Measurements from ENCODE around the gene TASP1. TPM values are rescaled to one million over a fixed set of nuclear protein-coding genes. Genes with fewer than 3 reads are reported as not detected.

Gene TASP1
- total and polyA plus RNA-seq, 10 of the 15 experiments (the other 5 are each of a cell fraction or from before 2014, with no cell fraction given): 7.4 to 17.8 (median 10.5) TPM

DNA sequence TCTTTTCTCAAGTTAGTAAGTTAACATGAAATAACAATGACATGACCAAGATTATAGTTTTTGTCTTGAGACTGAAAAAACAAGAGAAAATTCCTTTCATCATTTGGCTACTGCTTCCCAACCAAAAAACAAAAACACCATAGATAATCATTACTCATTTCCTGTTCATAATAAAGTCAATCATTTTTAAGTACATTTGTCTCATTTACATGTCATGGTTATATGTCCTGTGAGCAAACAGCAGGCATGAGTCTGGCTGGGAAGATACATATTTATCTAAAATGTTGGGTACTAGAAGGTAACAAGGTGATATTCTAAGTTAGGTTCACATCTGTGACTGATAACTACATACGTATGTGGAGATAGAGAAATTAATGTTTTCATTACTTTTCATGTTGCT, 237.1 kb downstream of the TASP1 start (continued):
- TF ChIP-seq ZNF384 (IDR thresholded peaks at IDR 0.05; ENCODE audit: borderline replicate concordance, low read depth, low read length) (no peak), SRF (IDR thresholded peaks at IDR 0.05; ENCODE audit: low read depth in 2 of 2, low read length in 2 of 2) (no peak), TCF3 (IDR thresholded peaks at IDR 0.05; ENCODE audit: borderline replicate concordance, insufficient read depth, low read depth, low read length) (no peak), SREBF1 (IDR thresholded peaks at IDR 0.05; ENCODE audit: low read length) (no peak), LARP7 (IDR thresholded peaks at IDR 0.05) (no peak), GATAD2B (conservative IDR thresholded peaks at IDR 0.05; ENCODE audit: low read depth) (no peak), GABPA (IDR thresholded peaks at IDR 0.05; ENCODE audit: low read depth) (no peak)

DNA sequence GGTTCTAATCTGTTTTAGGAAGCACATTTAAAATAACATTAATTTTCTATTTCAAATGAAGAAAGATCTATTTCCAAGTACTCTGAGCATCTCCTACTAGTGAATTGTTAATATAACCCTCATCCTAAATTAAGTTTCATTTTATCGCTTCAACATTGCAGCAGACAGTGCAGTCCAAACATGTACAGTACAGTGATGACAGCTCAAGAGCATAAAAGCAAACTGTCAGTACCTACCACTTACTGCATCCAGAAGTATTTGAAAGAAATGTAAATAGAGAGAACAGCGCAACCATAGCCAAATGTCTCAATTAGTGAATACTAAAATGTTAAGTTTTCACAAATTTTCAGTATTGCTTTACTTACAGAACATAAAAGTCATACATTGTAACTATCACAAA, 238.3 kb downstream of the TASP1 start:
- ChIA-PET POLR2A (interaction anchor here (0.6 kb wide), 1 partner anchor 33 kb away, joined by 3 read pairs; no protein-coding TSS in a partner anchor), RAD21 (ENCODE audit: unreplicated experiment) (interaction anchor here (0.6 kb wide), 1 partner anchor 69 kb away, joined by 3 read pairs; no protein-coding TSS in a partner anchor), CTCF (no interaction called here), SMC1A (ENCODE audit: uncharacterized antibody, unreplicated experiment) (no interaction called here)
- H3K4me1 ChIP-seq (ENCODE audit: control insufficient read depth, insufficient read depth, low read length): no peaks in the 10 kb centered on the region
- no peak overlapping the region for H3K4me3 ChIP-seq
- no peaks in the 10 kb centered on the region for H3K79me2 ChIP-seq (ENCODE audit: control insufficient read depth, insufficient read depth, low read length)
- BruUV-seq (replicated peaks): no TSS peak
- WGBS (ENCODE audit: insufficient coverage, insufficient replicate concordance, low lambda C conversion rate, missing lambda C conversion rate): 93% methylated on average over 2 of the region's 2 CpGs
- H3K27me3 ChIP-seq (replicated peaks in 1 of 2; ENCODE audit: control insufficient read depth in 2 of 2, insufficient read depth in 2 of 2, low read length in 1 of 2): no peaks in the 10 kb centered on the region
- H3K27ac ChIP-seq (ENCODE audit: control insufficient read depth, insufficient read depth): no peak overlapping the region
- H2AFZ ChIP-seq (ENCODE audit: control insufficient read depth, low read depth, low read length): no peak overlapping the region
- no peak for ATAC-seq
- DNase-seq (ENCODE audit: low read depth, low spot score): no peak
- H4K20me1 ChIP-seq (ENCODE audit: control insufficient read depth, insufficient read depth): no peaks in the 10 kb centered on the region
- no peak for TF ChIP-seq NKRF (conservative IDR thresholded peaks at IDR 0.05)
- no peak for TF ChIP-seq JUNB (IDR thresholded peaks at IDR 0.05)
- TF ChIP-seq ZNF217 (IDR thresholded peaks at IDR 0.05): no peak
- TF ChIP-seq BCL11A (IDR thresholded peaks at IDR 0.05; ENCODE audit: low read depth, low read length): no peak
- no peak for FAIRE-seq
- no peaks in the 10 kb centered on the region for H3K36me3 ChIP-seq (ENCODE audit: control insufficient read depth in 2 of 2, insufficient read depth in 2 of 2, low read length in 1 of 2)
- intact Hi-C loops (cut with micrococcal nuclease; ENCODE audit: unreplicated experiment): no loop called here
- in situ Hi-C loops (cut with MboI): no loop called here
- H3K9ac ChIP-seq (ENCODE audit: control insufficient read depth, insufficient read depth, low read length): no peak overlapping the region
- no peaks in the 10 kb centered on the region for H3K9me3 ChIP-seq (replicated peaks; ENCODE audit: control insufficient read depth, insufficient read depth, low read length)
- H3K4me2 ChIP-seq (ENCODE audit: control insufficient read depth, insufficient read depth): no peak overlapping the region

Measured in GM12878 (cell line).